Effector CD4-positive, alpha-beta T cell (primary cell): ENCODE measurements around the gene SHISA4.
"Not testable (repeated sequence)": the region's sequence is repeated elsewhere in the genome, so short reads cannot be mapped to it uniquely, and the experiment has no call there.

ENCODE experiments used
- DNase-seq: peaks from one replicate; pipeline ENCODE4 v3.0.0-alpha.2; 2020

SHISA4 gene

GRCh38 chr1:201899683-201900429, 11.2 kb downstream of the SHISA4 start:
- no peak for DNase-seq

- no peak for DNase-seq
Measured at GRCh38 chr1:201900476-201900875, 11.8 kb downstream of the SHISA4 start.

- DNase-seq = not testable (repeated sequence)
Measured at GRCh38 chr1:201901036-201901435, 12.3 kb downstream of the SHISA4 start.

DNA sequence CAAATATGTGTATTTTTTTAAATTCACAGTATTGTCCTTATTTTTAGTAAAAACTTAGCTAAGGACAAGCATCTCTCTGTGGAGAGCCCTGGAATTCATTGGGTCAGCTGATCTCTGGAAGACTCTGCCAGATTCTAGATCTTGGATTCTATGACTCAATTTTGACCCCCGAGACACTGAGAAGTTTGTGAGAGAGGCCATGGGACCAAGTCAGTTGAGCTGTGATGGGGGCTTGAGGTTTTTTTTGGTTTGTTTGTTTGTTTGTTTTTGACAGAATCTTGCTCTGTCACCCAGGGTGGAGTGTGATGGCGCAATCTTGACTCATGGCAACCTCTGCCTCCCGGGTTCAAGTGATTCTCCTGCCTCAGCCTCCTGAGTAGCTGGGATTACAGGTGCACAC, 13.5 kb downstream of the SHISA4 start:
- DNase-seq = no peak

GRCh38 chr1:201903135-201903534, 14.4 kb downstream of the SHISA4 start:
- no peak for DNase-seq

GRCh38 chr1:201904579-201904978, 15.9 kb downstream of the SHISA4 start:
- no peak for DNase-seq

- DNase-seq = no peak
Measured at GRCh38 chr1:201905234-201905890, 16.7 kb downstream of the SHISA4 start.

- DNase-seq = no peak
Measured at GRCh38 chr1:201906336-201906735, 17.6 kb downstream of the SHISA4 start.

DNA sequence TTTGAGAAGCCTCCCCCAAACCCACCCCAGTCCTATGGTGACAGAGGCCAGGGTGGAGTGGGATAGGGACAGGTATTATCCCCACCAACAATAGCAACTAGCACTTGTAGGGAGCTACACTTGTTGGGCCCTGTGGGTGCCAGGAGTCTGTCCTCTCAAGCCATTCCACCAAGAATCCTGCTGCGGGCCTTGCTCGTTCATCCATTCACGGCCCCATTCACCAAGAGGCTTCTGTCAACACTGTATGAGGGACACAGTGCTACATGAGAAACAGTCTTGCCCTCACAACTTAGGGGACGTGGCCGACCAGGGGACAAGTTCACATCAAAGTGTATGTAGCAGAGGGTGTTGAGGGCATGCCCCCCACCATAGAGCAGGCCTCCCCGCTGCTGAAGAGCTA, 18.9 kb downstream of the SHISA4 start:
- no peak for DNase-seq

DNA sequence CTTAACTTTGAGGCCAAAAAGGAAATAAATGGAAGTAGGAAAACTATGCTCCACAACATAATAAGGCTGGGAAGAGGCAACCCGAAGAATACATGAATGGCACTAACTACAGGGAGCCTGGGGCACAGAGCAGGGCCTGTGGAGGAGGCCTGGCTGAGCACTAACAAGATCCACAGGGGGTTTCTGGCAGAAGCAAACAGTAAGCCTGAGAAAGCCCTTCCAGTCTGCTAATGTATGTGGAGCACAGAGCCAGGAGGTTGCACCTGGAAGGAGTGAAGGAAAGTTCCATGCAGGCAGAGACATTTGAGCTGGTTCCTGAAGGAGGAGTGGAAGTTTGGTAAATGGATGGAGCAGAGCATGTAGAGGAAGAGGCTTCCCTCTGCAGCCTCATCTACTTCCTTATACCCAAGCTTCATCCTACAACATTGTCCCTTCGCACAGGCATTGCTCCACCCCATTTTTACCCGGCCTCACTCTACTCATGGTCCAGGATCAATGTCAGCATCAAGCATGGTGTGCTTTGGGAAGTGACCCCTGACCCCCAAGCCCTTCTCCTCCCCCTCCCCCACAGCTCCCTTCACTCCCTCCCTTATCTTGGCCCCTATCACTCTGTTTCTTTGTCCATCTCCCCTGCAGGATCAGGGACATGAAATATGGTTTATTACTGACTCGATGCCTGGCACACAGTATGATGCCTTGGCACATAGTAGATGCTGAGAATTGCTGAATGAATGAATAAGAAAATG, 23.3 kb downstream of the SHISA4 start:
- no peak for DNase-seq

DNA sequence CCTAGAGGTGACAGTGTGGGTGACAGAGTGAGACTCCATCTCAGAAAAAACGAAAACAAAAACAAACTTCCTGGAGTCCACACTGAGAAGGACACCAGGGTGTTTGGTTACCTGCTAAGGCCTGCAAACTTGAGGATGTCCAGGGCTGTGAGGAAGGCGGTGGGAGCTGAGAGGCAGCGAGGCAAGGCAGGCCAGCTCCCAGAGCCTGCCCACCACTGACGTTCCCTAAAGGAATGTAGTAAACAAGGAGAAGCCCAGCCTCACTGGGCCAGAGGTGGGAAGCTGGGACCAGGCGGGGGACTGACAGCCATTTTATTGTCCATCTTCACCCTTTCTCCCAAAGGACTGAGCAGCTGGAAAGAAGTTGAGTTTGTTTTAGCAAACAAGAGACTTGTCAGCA, 24.1 kb downstream of the SHISA4 start:
- DNase-seq = no peak

DNA sequence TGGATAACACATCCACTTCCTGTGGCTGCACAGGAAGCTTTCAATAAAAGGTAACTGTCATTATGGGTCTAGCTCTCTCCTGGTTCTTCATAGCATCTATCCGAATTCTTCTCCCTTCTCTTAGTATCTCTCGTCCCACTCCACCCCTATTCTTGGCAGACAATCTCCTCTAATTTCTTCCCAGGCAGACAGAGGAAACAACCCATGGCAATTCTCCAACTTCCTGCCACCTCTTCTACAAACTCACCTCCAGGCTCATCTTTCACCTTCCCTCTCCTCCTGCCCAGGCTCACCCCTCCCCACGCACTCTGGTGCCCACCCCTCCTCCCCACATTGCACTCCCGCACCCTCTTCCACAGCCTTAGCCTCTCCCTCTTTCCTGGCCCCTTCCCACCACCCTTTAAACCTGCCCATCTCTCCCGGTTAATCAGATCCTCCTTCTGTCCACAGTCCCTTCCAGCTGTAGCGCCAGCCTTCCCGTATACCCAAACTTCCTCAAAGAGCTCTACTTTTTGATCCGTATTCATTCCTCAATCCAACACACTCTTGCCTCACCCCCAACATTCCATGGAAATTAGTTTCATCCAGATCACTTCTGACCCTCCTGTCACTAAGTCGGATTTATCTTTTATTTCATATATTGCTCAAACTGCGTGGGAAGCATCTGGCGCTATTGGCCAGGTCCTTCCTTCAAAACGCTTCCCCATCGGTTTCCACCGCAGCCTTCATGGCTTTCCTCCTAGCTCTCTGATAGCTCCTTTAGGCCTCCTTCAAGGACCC, 25.9 kb downstream of the SHISA4 start:
- no peak for DNase-seq

DNA sequence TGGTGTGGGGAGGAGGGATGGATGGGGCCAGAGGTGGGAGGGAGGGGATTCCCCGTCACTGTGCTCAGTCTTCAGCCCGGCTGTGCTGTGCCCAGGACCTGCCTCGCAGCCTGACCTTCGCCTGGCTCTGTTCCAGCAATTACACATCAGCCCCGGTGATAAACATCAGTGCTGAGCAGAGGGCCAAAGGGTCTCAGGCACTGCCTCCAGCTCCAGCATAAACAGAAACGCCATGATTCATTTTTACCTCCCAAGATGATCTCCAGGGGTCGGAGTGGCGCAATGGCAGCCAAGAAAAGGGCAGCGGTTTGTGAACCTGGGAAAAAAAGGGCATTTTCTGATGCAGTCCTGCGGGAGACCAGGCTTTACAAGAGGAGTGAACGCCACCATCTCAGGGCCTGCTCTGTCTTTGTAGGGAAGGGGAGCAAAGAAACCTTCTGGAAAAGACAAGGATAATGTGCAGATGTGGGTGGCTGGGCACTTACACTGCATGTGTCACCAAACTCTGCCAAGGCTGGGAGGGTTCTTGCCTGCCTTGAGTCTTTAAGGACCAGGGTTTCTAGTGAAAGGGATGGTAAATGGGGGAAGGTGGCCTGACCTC, 28.1 kb downstream of the SHISA4 start:
- DNase-seq = no peak

DNA sequence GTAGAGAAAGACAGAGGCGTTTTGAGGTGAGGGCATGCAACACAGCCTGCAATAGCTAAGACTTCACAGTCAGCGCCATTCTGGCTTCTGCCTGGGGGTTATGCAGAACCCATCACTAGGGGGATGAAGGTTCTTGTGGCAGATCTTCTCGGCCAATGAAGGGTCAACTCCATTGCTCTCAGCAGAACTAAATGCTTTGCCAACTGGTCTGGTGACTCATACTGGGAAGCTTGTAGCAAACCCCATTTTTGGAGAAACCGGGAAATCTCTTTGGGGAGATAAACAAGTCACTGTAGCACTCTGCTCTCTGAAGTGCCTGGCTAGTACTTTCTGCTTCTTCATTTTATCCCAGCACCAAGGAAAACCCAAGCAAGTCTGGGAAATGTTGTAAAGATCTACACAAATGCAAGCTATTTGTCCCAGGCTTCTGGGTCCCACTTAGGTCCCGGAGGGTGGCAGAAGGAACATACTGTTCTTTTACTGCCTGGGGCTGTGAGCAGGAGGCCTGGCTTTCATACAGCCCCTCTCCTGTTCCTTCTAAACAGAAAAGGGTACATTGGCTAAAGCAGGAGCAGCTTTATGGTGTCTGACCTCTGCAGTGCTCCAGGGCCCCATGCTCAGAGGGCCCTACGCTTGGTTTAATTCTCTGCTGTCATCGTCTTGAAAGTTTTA, 28.8 kb downstream of the SHISA4 start:
- no peak for DNase-seq

DNA sequence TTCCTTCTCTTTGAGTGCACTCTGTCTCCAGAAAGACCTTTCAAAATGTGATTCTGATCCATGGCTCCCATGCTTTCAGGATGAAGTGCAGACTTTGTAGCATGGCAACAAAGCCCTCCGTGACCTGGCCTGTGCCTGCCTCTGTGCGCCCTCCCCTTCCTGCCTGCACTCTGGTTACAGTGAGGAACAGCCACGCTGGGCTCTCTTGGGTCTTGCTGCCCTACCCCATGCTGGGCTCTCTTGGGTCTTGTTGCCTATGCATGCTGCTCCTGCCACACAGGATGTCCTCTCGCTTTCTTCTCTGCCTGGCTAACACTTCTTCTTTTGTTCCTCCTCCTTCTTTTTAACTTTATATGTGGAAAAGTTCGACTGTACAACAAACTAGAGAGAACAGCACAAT, 29.6 kb downstream of the SHISA4 start:
- DNase-seq = no peak

DNA sequence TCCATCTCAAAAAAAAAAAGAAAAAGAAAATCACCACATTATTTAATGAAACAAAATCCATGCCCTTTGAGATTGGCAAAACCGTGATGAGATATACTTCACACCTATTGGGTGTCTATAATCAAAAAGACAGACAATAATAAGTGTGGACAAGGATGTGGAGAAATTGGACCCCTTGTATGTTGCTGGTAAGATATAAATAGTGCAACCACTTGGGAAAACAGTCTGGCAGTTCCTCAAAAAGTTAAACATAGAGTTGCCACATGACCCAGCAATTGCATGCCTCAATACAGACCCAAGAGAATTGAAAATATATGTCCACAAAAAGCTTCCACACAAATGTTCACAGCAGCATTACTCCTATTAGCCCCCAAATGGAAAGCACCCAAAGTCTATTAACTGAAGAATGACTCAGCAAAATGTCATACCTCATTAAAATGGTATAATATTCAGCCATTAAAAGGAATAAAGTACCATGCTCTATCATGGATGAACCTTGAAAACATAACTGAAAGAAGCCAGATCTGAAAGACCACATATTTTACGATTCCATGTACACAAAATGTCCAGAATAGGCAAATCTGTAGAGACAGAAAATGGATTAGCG, 33.4 kb downstream of the SHISA4 start:
- DNase-seq = no peak

- no peak for DNase-seq
Measured at GRCh38 chr1:201925301-201925567, 36.5 kb downstream of the SHISA4 start.

GRCh38 chr1:201925981-201926645, 37.4 kb downstream of the SHISA4 start:
- DNase-seq = no peak

DNA sequence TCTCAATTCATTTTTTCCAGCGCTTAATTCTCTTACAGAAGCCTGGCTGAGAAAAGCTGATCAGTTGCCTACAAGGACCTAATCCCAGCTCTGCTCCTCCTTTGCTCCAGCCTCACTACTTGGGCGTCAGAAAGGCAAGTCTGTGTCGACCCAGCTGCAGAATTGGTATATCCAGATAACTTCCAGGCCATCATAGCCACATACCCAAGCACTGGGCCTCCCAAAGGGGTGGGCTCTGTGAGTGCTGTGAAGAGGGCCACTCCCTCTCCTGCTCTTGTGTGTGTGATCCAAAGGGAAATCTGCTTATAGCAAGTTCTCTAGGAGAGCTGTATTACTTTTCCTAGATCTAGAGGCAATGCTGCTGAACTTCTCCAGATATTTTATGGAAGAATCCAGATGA, 39.6 kb downstream of the SHISA4 start:
- no peak for DNase-seq

DNA sequence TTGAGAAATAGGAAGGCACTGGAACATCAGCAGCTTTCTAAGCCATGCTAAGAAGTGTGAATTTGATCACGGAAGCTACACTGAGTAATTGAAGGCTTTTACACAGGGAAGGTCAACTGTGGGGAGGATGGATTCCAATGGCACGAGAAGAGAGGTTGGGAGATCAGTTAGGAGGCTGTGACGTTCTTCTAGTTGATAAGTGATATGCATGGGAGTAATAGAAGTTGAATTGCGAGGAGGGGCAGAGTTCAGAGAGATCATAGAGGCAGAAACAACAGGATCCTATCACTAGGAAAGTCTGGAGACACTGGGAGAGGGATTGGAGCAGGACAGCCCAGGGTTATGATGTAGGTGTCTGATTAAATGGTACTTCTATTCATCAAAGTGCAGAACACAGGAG, 41.4 kb downstream of the SHISA4 start:
- DNase-seq = no peak

- no peak for DNase-seq
Measured at GRCh38 chr1:201930803-201931202, 42.1 kb downstream of the SHISA4 start.
